DND-41 (cell line): ENCODE results near the gene RHOU.

Experiments
- CTCF ChIP-seq: IDR thresholded peaks from 2 replicates; pipeline ENCODE4 v1.5.1; 2012; ENCODE audit warnings: borderline replicate concordance, low read length, moderate library complexity, mild to moderate bottlenecking; ENCODE audit not compliant: poor library complexity, severe bottlenecking; ENCODE audit errors: extremely low read depth
- EZH2 ChIP-seq: IDR thresholded peaks from 3 replicates; pipeline ENCODE4 v1.6.1; 2012; ENCODE audit warnings: borderline replicate concordance, low read depth, mild to moderate bottlenecking, moderate library complexity, low read length, inconsistent platforms; ENCODE audit not compliant: severe bottlenecking

- TF ChIP-seq CTCF (no peak), EZH2 (no peak)
Observed at GRCh38 chr1:228753786-228754360, 18.6 kb downstream of the RHOU start.
